Loucy (cell line): Measurements from ENCODE around the gene RPL19.

Experiments
- H2AFZ ChIP-seq: fragments of 200-600 bp; sonication (generic); 2 replicates; pipeline ENCODE4 v1.6.0; 2016; ENCODE audit warnings: antibody characterized with exemption, mild to moderate bottlenecking, low read length, moderate library complexity
- H3F3A ChIP-seq: fragments of 200-600 bp; 2 replicates; pipeline ENCODE4 v1.6.0; 2016; ENCODE audit warnings: antibody characterized with exemption, low read depth, mild to moderate bottlenecking
- H3K27me3 ChIP-seq: fragments of 200-600 bp; sonication (generic); 2 replicates; pipeline ENCODE4 v1.6.1; 2014; ENCODE audit warnings: low read length, mild to moderate bottlenecking; ENCODE audit not compliant: insufficient read depth, poor library complexity, severe bottlenecking
- H3K36me3 ChIP-seq: fragments of 200-600 bp; sonication (generic); 2 replicates; pipeline ENCODE4 v1.6.1; 2016; ENCODE audit warnings: low read length; ENCODE audit not compliant: insufficient read depth
- H3K4me1 ChIP-seq: fragments of 200-600 bp; sonication (generic); 2 replicates; pipeline ENCODE4 v1.5.1; 2014; ENCODE audit warnings: low read length, mild to moderate bottlenecking; ENCODE audit not compliant: insufficient read depth, poor library complexity, severe bottlenecking
- H3K4me2 ChIP-seq: fragments of 200-600 bp; sonication (generic); 2 replicates; pipeline ENCODE4 v1.6.0; 2014; ENCODE audit warnings: antibody characterized with exemption, low read length, low read depth, mild to moderate bottlenecking; ENCODE audit not compliant: poor library complexity, severe bottlenecking
- H3K4me3 ChIP-seq: fragments of 200-600 bp; sonication (generic); 2 replicates; pipeline ENCODE4 v1.5.1; 2014; ENCODE audit warnings: low read length, mild to moderate bottlenecking, mixed read lengths; ENCODE audit not compliant: poor library complexity, severe bottlenecking
- H3K79me2 ChIP-seq: fragments of 200-600 bp; sonication (generic); 2 replicates; pipeline ENCODE4 v1.6.1; 2014; ENCODE audit warnings: low read length; ENCODE audit not compliant: insufficient read depth
- H3K9ac ChIP-seq: fragments of 200-600 bp; sonication (generic); 2 replicates; pipeline ENCODE4 v1.6.0; 2014; ENCODE audit warnings: mild to moderate bottlenecking, low read depth, low read length, moderate library complexity; ENCODE audit not compliant: poor library complexity, severe bottlenecking
- H3K9me2 ChIP-seq: fragments of 200-600 bp; sonication (generic); replicated peaks from 2 replicates; pipeline ENCODE4 v1.6.1; 2016; ENCODE audit warnings: low read depth, low read length, mixed read lengths
- H3K9me3 ChIP-seq: fragments of 200-600 bp; sonication (generic); 2 replicates; pipeline ENCODE4 v1.6.1; 2014; ENCODE audit warnings: mild to moderate bottlenecking, antibody characterized with exemption, low read length, low read depth; ENCODE audit not compliant: insufficient read depth
- H4K20me1 ChIP-seq: fragments of 200-600 bp; sonication (generic); 2 replicates; pipeline ENCODE4 v1.6.0; 2014; ENCODE audit warnings: antibody characterized with exemption, low read length, mild to moderate bottlenecking; ENCODE audit not compliant: insufficient read depth, poor library complexity, severe bottlenecking
- CTCF ChIP-seq: fragments of 200-600 bp; sonication (generic); conservative IDR thresholded peaks from 2 replicates; pipeline ENCODE4 v1.5.1; 2014; ENCODE audit warnings: mild to moderate bottlenecking, antibody characterized with exemption, low read length
- EZH2phosphoT487 ChIP-seq: fragments of 200-600 bp; IDR thresholded peaks from 2 replicates; pipeline ENCODE4 v1.6.1; 2018; ENCODE audit warnings: antibody characterized with exemption, mild to moderate bottlenecking, moderate library complexity, borderline replicate concordance

Gene RPL19

GRCh38 chr17:39205112-39205526 lies 5.0 kb downstream of the RPL19 start:
- Histone ChIP-seq H4K20me1 (peaks cover 38% of the 10 kb centered on the region), H3K79me2 (peaks cover 36% of the 10 kb centered on the region), H2AFZ (no peak overlapping the region), H3K9ac (no peak overlapping the region), H3K36me3 (peaks cover 35% of the 10 kb centered on the region), H3K27me3 (peaks cover 4% of the 10 kb centered on the region), H3K9me3 (no peaks in the 10 kb centered on the region), H3K4me1 (peaks cover 22% of the 10 kb centered on the region), H3K4me3 (no peak overlapping the region), H3K9me2 (no peaks in the 10 kb centered on the region), H3K4me2 (no peak overlapping the region), H3F3A (peaks cover 9% of the 10 kb centered on the region; the same call in 1 of the 2 replicates)
- no peak for TF ChIP-seq CTCF
- no peak for TF ChIP-seq EZH2phosphoT487

- H4K20me1 ChIP-seq = peaks cover 10% of the 10 kb centered on the region
- no peak overlapping the region for H3K4me2 ChIP-seq
- H3K79me2 ChIP-seq = peaks cover 8% of the 10 kb centered on the region; the same call in 1 of the 2 replicates
- H3K9ac ChIP-seq = no peak overlapping the region
- no peaks in the 10 kb centered on the region for H3K9me2 ChIP-seq
- H3K36me3 ChIP-seq = peaks cover 20% of the 10 kb centered on the region
- H3K27me3 ChIP-seq = no peaks in the 10 kb centered on the region
- H3K4me3 ChIP-seq = no peak overlapping the region
- H3K4me1 ChIP-seq = no peaks in the 10 kb centered on the region
- peaks cover 9% of the 10 kb centered on the region; the same call in 1 of the 2 replicates for H3F3A ChIP-seq
- H2AFZ ChIP-seq = no peak overlapping the region
- no peaks in the 10 kb centered on the region for H3K9me3 ChIP-seq
- TF ChIP-seq EZH2phosphoT487 (no peak), CTCF (no peak)
Measured at GRCh38 chr17:39208136-39208535, 8.1 kb downstream of the RPL19 start.

GRCh38 chr17:39208893-39209292 lies 8.8 kb downstream of the RPL19 start:
- no peak overlapping the region for H3K9ac ChIP-seq

More at GRCh38 chr17:39208893-39209292, 8.8 kb downstream of the RPL19 start:
- Histone ChIP-seq H3K4me2 (no peak overlapping the region), H3K27me3 (no peaks in the 10 kb centered on the region), H3K9me3 (no peaks in the 10 kb centered on the region), H3K36me3 (peaks cover 13% of the 10 kb centered on the region; the same call in 1 of the 2 replicates), H3K4me3 (no peak overlapping the region), H3F3A (peaks cover 6% of the 10 kb centered on the region; the same call in 1 of the 2 replicates), H2AFZ (no peak overlapping the region), H3K9me2 (no peaks in the 10 kb centered on the region), H3K4me1 (no peaks in the 10 kb centered on the region), H4K20me1 (peaks cover 10% of the 10 kb centered on the region), H3K79me2 (peaks cover 1% of the 10 kb centered on the region; the same call in 1 of the 2 replicates)
- TF ChIP-seq EZH2phosphoT487 (no peak), CTCF (no peak)
